HG03060 (cell line): ENCODE data around the gene STEEP1.

ENCODE experiments used
- ATAC-seq: cut with Tn5 transposase; IDR thresholded peaks from one replicate; pipeline ENCODE4 v1.9.1; 2021; ENCODE audit warnings: low read depth, moderate number of reproducible peaks; ENCODE audit not compliant: unreplicated experiment

The STEEP1 gene

GRCh38 chrX:119489212-119490074 lies 75.8 kb downstream of the STEEP1 start:
- ATAC-seq, result no peak

GRCh38 chrX:119488749-119489148 lies 76.5 kb downstream of the STEEP1 start:
- no peak for ATAC-seq
